Liver (tissue), 9 donors: ENCODE data around the gene ID3. TPM values are rescaled to one million over a fixed set of nuclear protein-coding genes. Genes with fewer than 3 reads are reported as not detected.

Source experiments
- DNase-seq: peaks from one replicate; pipeline ENCODE4 v3.0.0-alpha.2; 2017; ENCODE audit warnings: low spot score
- H3K27ac ChIP-seq, 2 donors: one replicate each; pipeline ENCODE4 v1.7.0; 2013; ENCODE audit warnings: inconsistent platforms in 2 of 2, low read length in 2 of 2, control low read depth in 1 of 2, low read depth in 1 of 2, mild to moderate bottlenecking in 1 of 2
- H3K27me3 ChIP-seq, 4 donors: one replicate each; pipeline versions ENCODE4 v1.6.1 to v1.7.0; 2013; ENCODE audit warnings: low read length in 3 of 4, inconsistent platforms in 1 of 4, mild to moderate bottlenecking in 1 of 4, moderate library complexity in 1 of 4; ENCODE audit not compliant: control insufficient read depth in 4 of 4, insufficient read depth in 4 of 4
- H3K36me3 ChIP-seq, 4 donors: one replicate each; pipeline versions ENCODE4 v1.6.1 to v1.7.0; 2013; ENCODE audit warnings: low read length in 3 of 4, mild to moderate bottlenecking in 3 of 4, low read depth in 1 of 4, moderate library complexity in 1 of 4; ENCODE audit not compliant: control insufficient read depth in 4 of 4, insufficient read depth in 3 of 4
- H3K4me1 ChIP-seq, 4 donors: one replicate each; pipeline versions ENCODE4 v1.6.1 to v1.7.0; 2013; ENCODE audit warnings: low read length in 3 of 4, mild to moderate bottlenecking in 3 of 4, moderate library complexity in 1 of 4; ENCODE audit not compliant: control insufficient read depth in 4 of 4, insufficient read depth in 4 of 4
- H3K4me3 ChIP-seq, 3 donors: one replicate each; pipeline versions ENCODE4 v1.6.1 to v1.7.0; 2013; ENCODE audit warnings: low read length in 3 of 3, control low read depth in 1 of 3, low read depth in 1 of 3, mild to moderate bottlenecking in 1 of 3
- H3K9ac ChIP-seq, 2 donors: one replicate each; pipeline ENCODE4 v1.7.0; 2013; ENCODE audit warnings: low read length in 2 of 2, mild to moderate bottlenecking in 2 of 2, moderate library complexity in 2 of 2, control low read depth in 1 of 2, low read depth in 1 of 2
- H3K9me3 ChIP-seq, 4 donors: one replicate each; pipeline versions ENCODE4 v1.6.1 to v1.7.0; 2013; ENCODE audit warnings: low read length in 3 of 4; ENCODE audit not compliant: control insufficient read depth in 4 of 4
- CTCF ChIP-seq: fragments of 150-350 bp; IDR thresholded peaks from 2 replicates; pipeline ENCODE4 v1.5.1; 2017; ENCODE audit warnings: improper control_type of control experiment, low read depth, low read length; ENCODE audit not compliant: missing input control
- EGR1 ChIP-seq, 2 donors: IDR thresholded peaks; 2 replicates each; pipeline ENCODE4 v1.6.1; 2016 to 2018; ENCODE audit warnings: antibody characterized with exemption in 2 of 2, low read depth in 2 of 2
- FOXA1 ChIP-seq: IDR thresholded peaks from 2 replicates; pipeline ENCODE4 v1.6.1; 2016; ENCODE audit warnings: antibody characterized with exemption
- FOXA2 ChIP-seq: IDR thresholded peaks from 2 replicates; pipeline ENCODE4 v1.6.1; 2016; ENCODE audit warnings: antibody characterized with exemption
- GABPA ChIP-seq, 2 donors: IDR thresholded peaks in 1 of 2; conservative IDR thresholded peaks in 1 of 2; 2 replicates each; pipeline ENCODE4 v1.6.1; 2016; ENCODE audit warnings: antibody characterized with exemption in 2 of 2, mild to moderate bottlenecking in 1 of 2, moderate library complexity in 1 of 2
- HNF4A ChIP-seq, 2 donors: conservative IDR thresholded peaks; 2 replicates each; pipeline ENCODE4 v1.6.1; 2016; ENCODE audit warnings: antibody characterized with exemption in 2 of 2, mild to moderate bottlenecking in 2 of 2
- HNF4G ChIP-seq: IDR thresholded peaks from 2 replicates; pipeline ENCODE4 v1.6.1; 2016; ENCODE audit warnings: antibody characterized with exemption
- JUND ChIP-seq, 2 donors: IDR thresholded peaks; 2 replicates each; pipeline ENCODE4 v1.6.1; 2016; ENCODE audit warnings: antibody characterized with exemption in 2 of 2
- MAX ChIP-seq: IDR thresholded peaks from 2 replicates; pipeline ENCODE4 v1.6.1; 2016; ENCODE audit warnings: antibody characterized with exemption
- NR2F2 ChIP-seq: IDR thresholded peaks from 2 replicates; pipeline ENCODE4 v1.6.1; 2016; ENCODE audit warnings: antibody characterized with exemption
- RAD21 ChIP-seq, 2 donors: IDR thresholded peaks; 2 replicates each; pipeline ENCODE4 v1.6.1; 2016; ENCODE audit warnings: antibody characterized with exemption in 2 of 2, mild to moderate bottlenecking in 2 of 2
- REST ChIP-seq: IDR thresholded peaks from 2 replicates; pipeline ENCODE4 v1.6.1; 2016; ENCODE audit warnings: antibody characterized with exemption, mild to moderate bottlenecking
- RXRA ChIP-seq, 2 donors: IDR thresholded peaks; 2 replicates each; pipeline ENCODE4 v1.6.1; 2017 to 2018; ENCODE audit warnings: antibody characterized with exemption in 2 of 2, mild to moderate bottlenecking in 1 of 2
- SP1 ChIP-seq: IDR thresholded peaks from 2 replicates; pipeline ENCODE4 v1.6.1; 2018; ENCODE audit warnings: antibody characterized with exemption, mild to moderate bottlenecking
- TAF1 ChIP-seq: conservative IDR thresholded peaks from 2 replicates; pipeline ENCODE4 v1.6.1; 2016; ENCODE audit warnings: antibody characterized with exemption, mild to moderate bottlenecking
- YY1 ChIP-seq: IDR thresholded peaks from 2 replicates; pipeline ENCODE4 v1.6.1; 2016; ENCODE audit warnings: antibody characterized with exemption, mild to moderate bottlenecking
- WGBS: extraction: QIAGEN DNeasy Blood & Tissue Kit; methylation state at CpG from one replicate; pipeline ENCODE4 v1.1.7; 2013; 5-methylcytosine and 5-hydroxymethylcytosine counted together
- polyA plus RNA-seq, 2 donors: library from polyadenylated mRNA; stranded (reverse) in 1 of 2; unstranded in 1 of 2; fragments of 200-250 nt in 1 of 2; fragments of >200 nt in 1 of 2; fragmentation: Nextera tagmentation in 1 of 2; extraction: Ambion mirVana in 1 of 2; gene quantifications; one replicate each; pipeline versions ENCODE4 v1.2.1 to v1.2.3, GENCODE V29; 2013 to 2015
- total RNA-seq, 2 donors: library from RNA; depleted of rRNA; stranded (reverse); fragments of >200 nt; gene quantifications; one replicate each; pipeline ENCODE4 v1.2.3, GENCODE V29; 2014
- TF ChIP-seq, protein P1 (sequence below): IDR thresholded peaks from 2 replicates; pipeline ENCODE4 v1.6.1; 2016; ENCODE audit warnings: antibody characterized with exemption
- donor health status: healthy.
- donor health status: healthy.
- donor health status: healthy.
- donor health status: healthy.
- donor health status: healthy.

Gene ID3
- total and polyA plus RNA-seq, 4 donors: 21.6 to 42.6 (median 37.9) TPM

DNA sequence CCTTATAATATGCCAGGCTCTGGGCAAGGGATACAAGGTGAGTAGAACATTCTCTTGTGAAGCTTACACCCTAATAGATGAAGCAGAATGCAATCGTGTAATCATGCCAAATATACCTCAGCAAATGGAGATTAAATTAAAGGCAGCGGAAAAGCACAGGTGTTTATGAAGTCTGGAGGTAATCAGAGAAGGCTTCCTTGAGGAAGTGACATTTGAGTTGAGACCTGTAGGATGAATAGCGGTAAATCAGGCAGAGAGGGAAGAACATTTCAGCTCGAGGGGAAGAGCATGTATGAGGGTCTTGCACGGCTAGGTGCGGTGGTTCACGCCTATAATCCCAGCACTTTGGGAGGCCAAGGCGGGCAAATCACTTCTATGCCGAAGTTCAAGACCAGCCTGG lies 41.7 kb downstream of the ID3 start (continued):
- no peak for TF ChIP-seq REST
- no peak for TF ChIP-seq CTCF

GRCh38 chr1:23515905-23516304 lies 43.4 kb downstream of the ID3 start:
- Histone ChIP-seq H3K36me3 (no peaks in the 10 kb centered on the region), H3K27me3 (no peaks in the 10 kb centered on the region), H3K4me1 (no peaks in the 10 kb centered on the region), H3K4me3 (no peak overlapping the region), H3K9me3 (no peaks in the 10 kb centered on the region), H3K9ac (no peak overlapping the region), H3K27ac (no peak overlapping the region)
- WGBS: 98% methylated on average over 4 of the region's 4 CpGs
- no peak for DNase-seq
- TF ChIP-seq YY1: no peak

GRCh38 chr1:23514111-23514679 lies 45.1 kb downstream of the ID3 start:
- Histone ChIP-seq H3K4me3 (no peak overlapping the region), H3K4me1 (no peaks in the 10 kb centered on the region), H3K27me3 (no peaks in the 10 kb centered on the region), H3K9ac (no peak overlapping the region), H3K36me3 (no peaks in the 10 kb centered on the region), H3K27ac (no peak overlapping the region), H3K9me3 (no peaks in the 10 kb centered on the region)
- peak; percentile 84 for DNase-seq
- WGBS: 96% methylated on average over 3 of the region's 3 CpGs
- TF ChIP-seq GABPA (IDR thresholded peaks at IDR 0.05 in 1 of 2, conservative IDR thresholded peaks at IDR 0.05 in 1 of 2) (no peak), CTCF (no peak), REST (no peak), RXRA (IDR thresholded peaks at IDR 0.05) (no peak), MAX (no peak), YY1 (no peak), SP1 (no peak), NR2F2 (no peak), FOXA2 (no peak), JUND (IDR thresholded peaks at IDR 0.05) (no peak), RAD21 (IDR thresholded peaks at IDR 0.05) (no peak), FOXA1 (no peak), HNF4G (no peak), EGR1 (IDR thresholded peaks at IDR 0.05; ENCODE audit: low read depth in 2 of 2) (no peak), TAF1 (no peak), HNF4A (conservative IDR thresholded peaks at IDR 0.05) (no peak)
- TF ChIP-seq, protein P1, sequence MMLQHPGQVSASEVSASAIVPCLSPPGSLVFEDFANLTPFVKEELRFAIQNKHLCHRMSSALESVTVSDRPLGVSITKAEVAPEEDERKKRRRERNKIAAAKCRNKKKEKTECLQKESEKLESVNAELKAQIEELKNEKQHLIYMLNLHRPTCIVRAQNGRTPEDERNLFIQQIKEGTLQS: no peak
